B cell (primary cell): ENCODE results near the gene SGIP1. TPM values are rescaled to one million over a fixed set of nuclear protein-coding genes. Genes with fewer than 3 reads are reported as not detected.

Source experiments
- ATAC-seq: fragments of 200-7000 bp; cut with Tn5 transposase; one replicate; pipeline ENCODE4 v1.10.0; 2021; ENCODE audit warnings: low read depth, mild to moderate bottlenecking, moderate number of reproducible peaks, moderate library complexity
- CTCF ChIA-PET: fragments of 350-600 bp; sonication (Branson Sonifier 250); formaldehyde crosslinking; loops from one replicate; lab custom pipeline; 2021; ENCODE audit warnings: antibody characterized with exemption, inconsistent platforms; lab: Charles Lee
- POLR2A ChIA-PET: fragments of 350-600 bp; sonication (Branson Sonifier 250); formaldehyde crosslinking; loops from one replicate; lab custom pipeline; 2021; ENCODE audit warnings: antibody characterized with exemption; lab: Charles Lee
- DNase-seq: peaks from one replicate; pipeline ENCODE4 v3.0.0; 2013
- H2AFZ ChIP-seq: 2 replicates; pipeline ENCODE4 v1.6.1; 2012; ENCODE audit warnings: mild to moderate bottlenecking, low read depth, low read length; ENCODE audit not compliant: insufficient read depth, poor library complexity, severe bottlenecking
- H3K27ac ChIP-seq, 2 donors: 1 replicate in 1 of 2; 2 replicates in 1 of 2; pipeline ENCODE4 v1.5.1; 2012 to 2013; ENCODE audit warnings: low read length in 2 of 2, mild to moderate bottlenecking in 2 of 2, moderate library complexity in 1 of 2
- H3K27me3 ChIP-seq, 4 experiments: fragments of 200-600 bp in 1 of 4; sonication (generic) in 1 of 4; replicated peaks in 1 of 4; 1 replicate in 2 of 4; 2 replicates in 2 of 4; pipeline versions ENCODE4 v1.6.1 to v1.7.0; 2013 to 2016; ENCODE audit warnings: low read length in 3 of 4, mild to moderate bottlenecking in 2 of 4, mixed read lengths in 1 of 4, moderate library complexity in 1 of 4; ENCODE audit not compliant: insufficient read depth in 4 of 4, control insufficient read depth in 3 of 4; ENCODE audit errors: control extremely low read depth in 1 of 4
- H3K36me3 ChIP-seq, 2 experiments: replicated peaks in 1 of 2; 1 replicate in 1 of 2; 2 replicates in 1 of 2; pipeline versions ENCODE4 v1.6.1 to v1.7.1; 2013; ENCODE audit warnings: low read length in 1 of 2; ENCODE audit not compliant: insufficient read depth in 2 of 2, control insufficient read depth in 1 of 2; ENCODE audit errors: control extremely low read depth in 1 of 2, extremely low read depth in 1 of 2
- H3K4me1 ChIP-seq, 2 donors: fragments of 200-600 bp in 1 of 2; sonication (generic) in 1 of 2; 1 replicate in 1 of 2; 2 replicates in 1 of 2; pipeline versions ENCODE4 v1.5.1 to v1.6.1; 2013 to 2017; ENCODE audit warnings: low read length in 2 of 2; ENCODE audit not compliant: control insufficient read depth in 2 of 2, insufficient read depth in 2 of 2
- H3K4me2 ChIP-seq: replicated peaks from 2 replicates; pipeline ENCODE3; 2012; ENCODE audit warnings: mild to moderate bottlenecking, low read depth, low read length; ENCODE audit not compliant: poor library complexity, severe bottlenecking
- H3K4me3 ChIP-seq, 5 experiments: fragments of 200-600 bp in 1 of 5; sonication (generic) in 1 of 5; 1 replicate in 3 of 5; 2 replicates in 2 of 5; pipeline versions ENCODE4 v1.5.1 to v1.7.0; 2011 to 2016; ENCODE audit warnings: low read length in 4 of 5, mild to moderate bottlenecking in 4 of 5, low read depth in 2 of 5, control low read depth in 1 of 5, moderate library complexity in 1 of 5; ENCODE audit not compliant: insufficient read depth in 1 of 5; ENCODE audit errors: control extremely low read depth in 1 of 5, extremely low read depth in 1 of 5
- H3K79me2 ChIP-seq: fragments of 200-600 bp; sonication (generic); one replicate; pipeline ENCODE4 v1.6.0; 2016; ENCODE audit warnings: low read length; ENCODE audit not compliant: control insufficient read depth, insufficient read depth
- H3K9ac ChIP-seq: fragments of 200-600 bp; sonication (generic); 2 replicates; pipeline ENCODE4 v1.6.1; 2017; ENCODE audit warnings: mild to moderate bottlenecking, low read length, moderate library complexity
- H3K9me3 ChIP-seq, 3 donors: one replicate each; pipeline versions ENCODE4 v1.6.1 to v1.7.1; 2013; ENCODE audit warnings: low read length in 2 of 3; ENCODE audit not compliant: control insufficient read depth in 2 of 3, insufficient read depth in 1 of 3; ENCODE audit errors: control extremely low read depth in 1 of 3
- H4K20me1 ChIP-seq: 2 replicates; pipeline ENCODE4 v1.6.0; 2012; ENCODE audit warnings: mild to moderate bottlenecking, low read length; ENCODE audit not compliant: insufficient read depth, control insufficient read depth, poor library complexity, severe bottlenecking
- H3K27ac Mint-ChIP-seq: one replicate; pipeline ENCODE4 v1.8.0; 2021; ENCODE audit warnings: mixed read lengths
- H3K27me3 Mint-ChIP-seq: one replicate; pipeline ENCODE4 v1.8.0; 2021; ENCODE audit warnings: mixed read lengths
- H3K4me1 Mint-ChIP-seq: one replicate; pipeline ENCODE4 v1.8.0; 2021; ENCODE audit warnings: mixed read lengths
- H3K4me3 Mint-ChIP-seq: one replicate; pipeline ENCODE4 v1.8.0; 2021; ENCODE audit warnings: mixed read lengths
- H3K9me3 Mint-ChIP-seq: one replicate; pipeline ENCODE4 v1.8.0; 2022; ENCODE audit warnings: mixed read lengths; ENCODE audit not compliant: insufficient read depth
- CTCF ChIP-seq: fragments of 200-600 bp; IDR thresholded peaks from one replicate; pipeline ENCODE4 v1.8.0; 2022; ENCODE audit warnings: antibody characterized with exemption, mild to moderate bottlenecking
- EZH2 ChIP-seq: IDR thresholded peaks from 2 replicates; pipeline ENCODE4 v1.6.1; 2012; ENCODE audit warnings: borderline replicate concordance, low read depth, mild to moderate bottlenecking, moderate library complexity, low read length; ENCODE audit not compliant: insufficient read depth, poor library complexity, severe bottlenecking
- WGBS: methylation state at CpG from one replicate; pipeline ENCODE4 v1.1.5; 2013; ENCODE audit warnings: missing lambda C conversion rate; ENCODE audit not compliant: insufficient coverage; 5-methylcytosine and 5-hydroxymethylcytosine counted together
- intact Hi-C: fragments of 100-400 bp; cut with micrococcal nuclease; formaldehyde crosslinking; loops from one replicate; pipeline ENCODE4 v1.10.0; 2022
- polyA plus RNA-seq: library from polyadenylated mRNA; depleted of rRNA; stranded (reverse); fragments of >200 nt; gene quantifications from 2 replicates; pipeline ENCODE4 v1.2.3, GENCODE V29; 2012
- total RNA-seq, 2 donors: library from RNA; stranded (reverse); fragments of 120-200 nt in 1 of 2; gene quantifications; 1 replicate in 1 of 2; 2 replicates in 1 of 2; pipeline versions ENCODE4 v1.2.3 to v1.2.4, GENCODE V29; 2013 to 2022

Gene SGIP1
- total and polyA plus RNA-seq, 2 donors (not counting 1 experiment from before 2014, with no cell fraction given), result not detected

- ChIA-PET POLR2A (no interaction called here), CTCF (no interaction called here)
- H3K79me2 ChIP-seq, result no peaks in the 10 kb centered on the region
- no peaks in the 10 kb centered on the region for H4K20me1 ChIP-seq
- intact Hi-C loops, result no loop called here
- H3K27me3 ChIP-seq, result no peaks in the 10 kb centered on the region
- Mint-ChIP-seq H3K4me1 (no peaks in the 10 kb centered on the region), H3K4me3 (no peak overlapping the region), H3K27ac (no peak overlapping the region), H3K9me3 (no peaks in the 10 kb centered on the region), H3K27me3 (peaks cover 15% of the 10 kb centered on the region)
- H3K36me3 ChIP-seq, result no peaks in the 10 kb centered on the region
- H3K9me3 ChIP-seq, result no peaks in the 10 kb centered on the region
- WGBS, result no CpG with 5 or more reads among the region's 1 CpG
- H3K4me2 ChIP-seq, result no peak overlapping the region
- TF ChIP-seq CTCF (no peak), EZH2 (no peak)
- H3K4me3 ChIP-seq, result no peak overlapping the region
- no peaks in the 10 kb centered on the region for H3K4me1 ChIP-seq
- H3K9ac ChIP-seq, result no peak overlapping the region
- no peak for ATAC-seq
- H3K27ac ChIP-seq, result no peak overlapping the region
- no peak for DNase-seq
- H2AFZ ChIP-seq, result no peak overlapping the region
These were observed 103.2 kb downstream of the SGIP1 start for GRCh38 chr1:66637146-66637545.

DNA sequence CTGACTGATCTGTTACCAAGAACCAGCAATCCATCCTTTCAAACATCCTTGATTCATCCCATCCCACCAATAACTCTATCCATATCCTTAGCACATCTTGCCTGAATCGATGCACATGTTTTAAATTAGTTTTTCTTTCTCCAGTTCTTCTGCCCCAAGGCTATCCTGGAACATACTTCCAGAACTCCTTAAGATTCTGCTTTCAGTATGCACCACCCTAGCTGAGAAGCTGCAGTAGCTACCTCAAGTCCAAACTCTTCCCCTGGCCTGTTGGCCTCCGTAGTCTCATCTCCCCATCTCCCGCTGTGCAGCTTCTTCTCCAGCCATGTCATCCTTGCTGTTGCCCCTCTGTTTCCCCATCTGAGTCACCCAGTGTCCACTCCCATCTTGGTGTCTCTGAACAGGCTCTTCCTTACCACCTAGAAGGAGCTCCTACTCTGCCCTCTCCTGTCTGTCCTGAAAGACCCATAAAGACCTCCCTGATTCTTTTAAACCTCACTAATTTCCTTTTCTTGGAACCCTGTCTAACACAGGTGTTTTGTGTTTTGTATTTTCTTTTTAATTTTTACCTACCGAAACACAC, 108.0 kb downstream of the SGIP1 start:
- H3K9ac ChIP-seq, result no peak overlapping the region
- no peaks in the 10 kb centered on the region for H4K20me1 ChIP-seq
- H3K27me3 Mint-ChIP-seq, result peaks cover 17% of the 10 kb centered on the region
- H3K79me2 ChIP-seq, result no peaks in the 10 kb centered on the region
- H3K4me3 Mint-ChIP-seq, result no peak overlapping the region
- 96% methylated on average over 3 of the region's 4 CpGs for whole genome bisulfite sequencing
- no peaks in the 10 kb centered on the region for H3K36me3 ChIP-seq
- CTCF ChIA-PET, result no interaction called here
- no peaks in the 10 kb centered on the region for H3K4me1 ChIP-seq
- no peak overlapping the region for H3K4me2 ChIP-seq
- POLR2A ChIA-PET, result no interaction called here
- intact Hi-C loops, result no loop called here
- no peak overlapping the region for H3K4me3 ChIP-seq
- H3K27ac ChIP-seq, result no peak overlapping the region
- ATAC-seq (no peak), DNase-seq (no peak)
- no peak for TF ChIP-seq EZH2
- H3K9me3 ChIP-seq, result no peaks in the 10 kb centered on the region
- H3K4me1 Mint-ChIP-seq, result no peaks in the 10 kb centered on the region
- no peak overlapping the region for H2AFZ ChIP-seq
- H3K27me3 ChIP-seq, result no peaks in the 10 kb centered on the region
- H3K27ac Mint-ChIP-seq, result no peak overlapping the region
- H3K9me3 Mint-ChIP-seq, result no peaks in the 10 kb centered on the region
